Measurements from ENCODE around the gene RPS21.

RPS21 gene

DNA sequence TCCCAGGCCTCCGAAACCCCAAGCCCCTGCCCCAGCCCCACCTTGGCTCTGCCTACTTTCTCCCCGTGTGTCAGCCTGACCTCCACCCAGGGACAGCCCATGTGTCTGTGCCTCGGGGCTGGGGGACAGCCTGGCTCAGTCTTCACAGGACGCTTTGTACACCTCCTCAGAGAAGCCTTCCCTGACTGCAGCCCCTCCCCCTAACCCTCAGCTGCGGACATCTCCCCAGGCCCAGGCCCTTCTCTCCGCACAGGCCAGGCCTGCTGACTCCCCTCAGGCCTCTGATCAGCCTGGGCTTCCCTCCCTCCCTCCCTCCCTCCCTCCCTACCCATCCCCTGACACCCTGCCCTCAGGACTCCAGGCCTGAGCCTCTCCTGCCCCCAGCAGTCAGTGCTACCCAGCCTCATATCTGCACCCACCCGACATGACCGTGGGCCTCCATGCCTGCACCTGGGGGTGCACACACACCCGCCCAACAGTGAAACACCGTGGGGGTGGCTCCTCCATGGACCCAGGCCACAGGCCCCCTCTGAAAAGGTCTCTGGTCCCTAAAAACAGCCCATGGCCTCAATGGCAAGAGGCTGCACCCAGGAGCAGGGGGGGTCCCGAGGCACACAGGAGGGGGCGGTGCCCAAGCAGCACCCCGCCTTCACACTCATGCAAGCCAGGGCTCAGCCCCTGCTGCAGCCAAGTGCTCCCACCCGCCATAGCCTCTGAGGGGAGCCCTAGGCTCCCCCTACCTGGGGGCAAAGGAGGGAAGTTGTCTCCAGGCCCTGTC lies 32.7 kb upstream of the RPS21 start:
- no peak for DNase-seq

DNA sequence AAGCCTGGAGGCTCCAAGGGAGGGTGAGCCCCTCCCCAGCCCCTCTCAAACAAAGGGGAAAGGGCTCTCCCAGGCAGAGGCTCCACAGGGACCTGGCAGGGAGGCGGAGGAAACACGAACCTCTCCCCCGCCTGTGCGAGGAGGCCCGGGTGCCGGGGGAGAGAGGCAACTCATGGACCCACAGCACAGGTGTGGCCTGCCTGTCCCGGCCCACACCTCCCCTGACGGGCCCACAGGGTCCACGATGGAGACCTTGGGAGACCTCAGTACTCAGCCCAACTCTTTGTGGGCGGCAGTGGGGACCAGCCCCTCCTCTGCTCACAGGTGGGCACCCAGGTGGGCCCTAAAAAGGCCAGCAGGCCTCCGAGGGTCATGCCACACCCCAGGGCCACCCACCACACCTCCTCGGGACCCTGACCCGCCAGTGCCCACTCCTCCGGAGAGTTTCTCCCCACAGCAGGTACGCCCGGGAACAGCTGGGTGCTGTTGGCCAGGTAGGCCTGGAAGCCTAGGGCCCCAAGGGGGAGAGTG lies 32.0 kb upstream of the RPS21 start:
- DNase-seq: no peak

DNA sequence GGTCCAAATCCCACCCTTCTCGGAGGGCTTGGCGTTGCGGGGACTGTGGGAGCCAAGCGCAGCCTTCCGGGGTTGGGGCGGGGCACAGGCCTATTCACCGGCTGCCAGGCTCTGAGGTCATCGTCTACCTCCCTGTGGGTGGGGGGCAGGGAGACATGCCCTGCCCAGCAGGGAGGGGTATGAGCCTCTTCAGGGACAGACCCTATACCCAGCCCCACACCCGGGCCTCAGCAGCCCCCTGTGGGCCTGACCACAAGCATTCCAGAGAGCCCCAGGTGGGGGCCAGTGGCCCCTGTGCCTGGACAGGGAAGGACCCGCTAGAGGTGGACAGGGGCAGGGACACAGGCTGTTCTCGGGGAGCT lies 31.4 kb upstream of the RPS21 start:
- DNase-seq: no peak

DNA sequence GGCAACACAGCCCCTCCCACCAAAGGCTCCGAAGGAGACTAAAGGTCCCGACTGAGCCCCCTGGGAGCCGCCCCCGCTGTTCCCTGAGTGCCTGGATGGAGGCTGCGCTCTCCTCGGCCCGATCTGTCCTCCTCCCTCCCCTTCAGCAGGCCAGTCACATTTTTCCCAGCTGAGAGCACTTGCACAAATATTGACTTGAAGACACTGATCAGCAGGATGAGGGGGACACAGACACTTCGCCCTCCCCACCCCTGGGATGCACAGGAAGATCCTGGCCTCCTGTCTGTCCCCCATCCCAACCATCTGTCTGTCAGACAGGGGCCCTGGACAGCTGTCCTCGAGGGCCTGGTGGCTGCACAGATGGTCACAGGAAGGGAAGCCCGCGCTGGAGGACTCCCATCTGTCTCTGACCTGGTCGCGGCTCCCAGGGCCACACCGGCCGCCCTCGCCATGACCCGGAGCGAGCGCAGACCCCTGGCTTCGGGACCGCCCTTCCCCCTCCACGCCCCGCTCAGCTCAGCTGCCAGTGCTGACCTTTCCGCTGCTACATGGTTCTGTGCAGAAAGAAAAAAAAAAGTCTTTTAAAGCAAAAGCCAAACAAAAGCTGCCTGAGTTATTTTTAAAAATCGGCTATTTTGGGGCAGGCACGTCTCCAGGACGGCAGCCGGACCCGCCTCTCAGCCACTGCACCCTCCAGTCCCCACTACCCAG lies 30.9 kb upstream of the RPS21 start:
- no peak for DNase-seq

DNA sequence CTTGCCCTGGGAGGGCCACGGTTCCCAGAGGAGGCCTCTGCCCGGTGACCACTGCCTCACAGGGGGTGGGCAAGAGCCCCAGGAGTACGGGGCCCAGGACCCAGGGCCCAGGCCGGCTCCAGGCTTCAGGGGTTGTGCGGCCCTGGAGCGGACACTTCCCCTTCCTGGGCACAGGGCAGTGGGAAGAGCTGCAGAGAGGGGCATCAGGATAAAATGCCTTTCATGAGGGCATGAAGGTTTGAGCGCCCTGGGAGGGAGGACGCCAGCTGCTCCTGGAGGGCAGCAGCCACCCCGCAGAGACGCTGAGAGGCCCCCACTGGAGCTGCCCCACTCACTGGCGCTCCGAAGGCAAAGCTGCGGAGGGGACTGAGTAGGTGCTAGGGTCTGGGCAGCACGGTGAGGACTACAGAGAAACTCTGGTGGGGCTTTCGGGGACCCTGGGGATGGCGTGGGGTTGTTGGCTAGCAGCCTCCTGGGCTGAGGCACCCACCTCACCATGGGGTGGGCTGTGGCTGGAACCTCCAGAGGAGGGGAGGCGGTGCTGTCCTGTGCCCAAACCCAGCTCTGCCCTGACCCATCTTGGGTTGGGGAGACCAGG lies 30.2 kb upstream of the RPS21 start:
- no peak for DNase-seq

DNA sequence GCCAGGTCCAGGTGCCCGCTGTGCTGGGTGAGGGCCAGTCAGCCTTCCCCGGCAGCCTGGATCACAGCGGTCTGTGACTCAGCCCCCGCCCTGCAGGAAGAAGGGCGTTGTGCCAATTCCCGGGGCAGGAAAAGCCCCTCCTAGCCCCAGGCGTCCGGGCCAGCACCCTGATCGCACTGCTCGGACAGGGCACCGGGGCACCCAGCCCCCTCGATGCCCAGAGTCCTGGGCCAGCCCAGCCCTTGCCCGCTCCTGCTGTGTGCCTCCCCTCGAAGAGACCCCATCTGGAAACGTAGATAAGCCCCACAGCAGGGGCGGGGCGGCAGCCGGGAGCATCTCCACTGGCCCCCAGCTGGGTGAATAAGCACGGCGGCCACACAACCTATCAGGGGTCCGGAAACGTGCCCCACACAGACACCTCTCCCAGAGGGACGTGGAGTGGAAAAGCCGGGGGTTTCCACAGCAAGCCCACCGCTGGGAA lies 29.7 kb upstream of the RPS21 start:
- peak; percentile 92 for DNase-seq

DNA sequence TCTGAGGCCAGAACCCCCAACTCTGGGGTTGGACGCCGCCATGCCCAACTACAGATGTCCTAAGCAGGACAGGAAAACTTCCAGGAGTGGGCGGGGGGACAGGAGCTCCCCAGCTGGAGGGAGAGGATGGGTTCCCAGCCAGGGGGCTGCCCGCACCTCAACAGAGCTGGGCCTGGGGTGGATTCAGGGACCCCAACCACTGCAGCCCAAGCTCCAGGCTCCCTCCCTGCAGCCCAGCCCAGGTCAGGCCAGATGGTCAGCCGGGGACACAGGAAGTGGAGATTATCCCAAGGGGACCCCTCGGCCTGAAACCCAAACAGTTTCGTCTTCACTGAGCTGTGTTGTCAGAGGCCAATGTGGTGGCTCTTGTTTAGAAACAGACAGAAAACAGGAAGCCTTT lies 29.2 kb upstream of the RPS21 start:
- no peak for DNase-seq

DNA sequence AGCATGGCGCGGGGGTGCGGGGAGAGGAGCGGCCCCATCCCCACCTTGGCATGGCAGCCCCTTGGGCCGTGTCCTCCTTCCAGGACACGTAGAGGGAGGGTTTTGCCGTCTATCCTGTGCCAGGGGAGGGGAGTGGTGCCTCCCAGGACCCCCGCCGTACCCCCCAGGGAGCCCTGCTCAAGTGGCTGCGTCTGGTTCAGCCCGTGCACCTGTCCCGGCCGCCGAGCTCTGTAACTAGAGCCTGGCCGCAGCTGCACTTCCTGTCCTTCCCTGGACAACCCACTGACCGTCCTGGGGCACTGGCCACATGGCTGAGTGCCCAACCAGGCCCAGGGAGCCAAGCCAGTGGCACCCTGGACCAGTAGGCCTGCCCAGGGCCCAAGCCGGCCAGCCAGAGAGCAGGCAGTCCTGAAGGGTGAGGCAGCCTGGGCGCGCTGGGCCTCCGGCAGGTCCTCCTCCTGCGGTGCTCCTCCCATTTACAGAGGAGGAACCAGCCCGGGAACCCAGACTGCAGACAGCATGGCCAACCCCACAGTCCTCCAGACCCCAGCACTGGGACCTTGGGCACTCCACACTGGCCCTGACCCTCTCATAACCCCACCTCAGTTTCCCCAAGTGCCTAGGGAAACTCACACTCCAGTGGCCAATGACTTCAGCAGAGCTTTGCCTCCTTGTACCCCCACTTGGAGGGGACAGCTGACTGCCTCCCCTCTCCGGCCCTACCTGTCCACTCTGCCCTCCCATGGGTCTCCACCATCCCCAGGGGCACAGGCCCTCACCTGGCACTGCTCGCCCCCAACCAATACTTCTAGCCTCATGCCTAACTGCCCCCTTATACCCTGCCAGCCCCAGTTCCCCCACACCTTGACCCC lies 28.5 kb upstream of the RPS21 start:
- peak; percentile 55 for DNase-seq

DNA sequence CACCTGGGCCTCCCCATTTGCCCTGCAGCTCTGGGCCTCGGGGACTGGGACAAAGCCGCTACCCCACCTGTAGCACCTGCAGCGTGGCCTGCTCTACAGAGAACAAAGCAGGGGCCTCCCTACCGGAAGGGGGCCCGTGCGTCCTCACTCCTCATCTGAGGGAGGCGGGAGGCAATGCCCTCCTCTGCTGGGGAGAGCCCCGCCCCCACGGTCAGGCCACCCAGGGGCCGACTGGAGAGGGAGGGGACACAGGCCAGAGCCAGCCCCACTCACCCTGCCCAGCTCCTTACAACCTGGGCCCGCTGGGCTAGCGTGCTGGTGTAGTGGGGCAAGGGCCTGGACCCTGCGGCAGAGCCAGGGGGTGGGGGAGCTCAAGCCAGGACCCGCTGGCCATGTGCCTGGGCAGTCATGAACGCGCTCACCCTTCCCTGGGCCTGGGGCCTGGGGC lies 27.8 kb upstream of the RPS21 start:
- DNase-seq: no peak

DNA sequence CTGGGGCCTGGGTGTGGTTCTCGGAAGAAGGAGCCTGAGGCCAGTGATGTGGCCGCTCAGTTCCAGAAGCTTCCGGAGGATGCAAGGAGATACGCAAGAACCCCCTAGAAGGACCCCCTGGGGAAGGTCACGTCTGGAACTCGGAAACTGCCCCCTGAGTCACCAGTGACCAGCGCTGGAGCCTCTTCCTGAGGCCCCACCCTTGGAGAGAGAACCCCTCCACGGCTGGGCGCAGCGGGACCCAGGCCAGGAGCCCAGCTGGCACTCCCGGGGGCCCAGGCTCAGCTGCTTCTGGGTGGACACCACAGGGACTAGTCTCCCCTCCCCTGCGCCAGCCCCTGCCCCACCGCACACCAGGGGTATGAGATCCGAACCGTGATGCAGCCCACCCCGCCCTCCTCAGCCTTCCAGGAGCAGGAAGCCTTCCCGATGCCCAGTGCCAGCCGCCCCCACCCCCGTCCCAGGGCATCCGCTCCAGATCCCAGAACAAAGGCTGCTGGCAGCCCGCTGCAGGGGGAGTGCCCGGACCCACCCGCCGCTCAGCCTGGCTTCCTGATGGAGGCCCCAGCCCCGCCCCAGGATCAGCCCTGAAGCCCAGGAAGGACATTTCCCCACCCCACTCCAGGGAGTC lies 27.3 kb upstream of the RPS21 start:
- DNase-seq: no peak

DNA sequence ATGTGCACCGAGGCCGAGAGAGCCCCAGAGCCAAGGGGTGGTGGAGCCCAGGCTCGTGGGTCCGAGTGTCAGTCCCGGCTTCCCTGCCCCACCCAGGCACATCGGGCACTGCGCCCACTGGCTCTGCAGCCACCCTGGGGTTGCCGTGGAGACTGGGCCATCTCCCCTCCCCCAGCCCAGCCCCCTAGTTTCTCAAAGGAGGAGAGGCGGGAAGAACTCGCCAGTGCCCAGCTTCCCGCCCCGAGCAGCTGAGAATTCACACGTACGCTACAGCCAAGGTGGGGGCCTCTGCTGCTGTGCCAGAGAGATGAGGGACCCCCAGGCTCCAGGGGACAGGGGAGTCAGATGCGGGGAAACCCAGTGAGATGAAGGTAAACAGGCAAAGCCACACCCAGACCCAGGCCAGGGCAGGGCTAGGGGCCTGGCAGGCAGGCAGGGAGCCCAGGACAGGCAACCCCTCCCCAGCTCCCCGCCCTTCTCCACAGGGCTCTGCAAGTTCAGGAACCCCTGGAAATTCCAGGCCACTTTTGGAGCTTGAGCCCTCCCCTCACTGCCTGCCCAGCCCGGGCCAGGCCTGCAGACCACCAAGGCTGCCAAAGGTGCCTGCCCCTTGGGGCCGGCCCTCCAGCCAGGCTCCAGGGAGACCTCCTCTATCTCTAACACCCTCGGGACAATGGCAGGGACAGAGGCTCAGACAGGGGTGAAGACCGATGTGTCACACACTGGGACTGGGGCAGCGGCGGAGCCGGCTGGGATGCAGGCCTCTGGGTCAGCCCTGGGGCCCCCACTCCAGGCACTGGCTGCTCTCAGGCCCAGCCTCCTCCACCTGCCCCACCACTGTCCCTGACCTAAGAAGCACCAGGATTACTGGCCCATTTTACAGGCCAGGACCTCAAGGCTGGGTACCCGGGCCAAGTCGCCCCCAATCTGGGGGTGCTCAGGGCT lies 25.8 kb upstream of the RPS21 start:
- DNase-seq: no peak

DNA sequence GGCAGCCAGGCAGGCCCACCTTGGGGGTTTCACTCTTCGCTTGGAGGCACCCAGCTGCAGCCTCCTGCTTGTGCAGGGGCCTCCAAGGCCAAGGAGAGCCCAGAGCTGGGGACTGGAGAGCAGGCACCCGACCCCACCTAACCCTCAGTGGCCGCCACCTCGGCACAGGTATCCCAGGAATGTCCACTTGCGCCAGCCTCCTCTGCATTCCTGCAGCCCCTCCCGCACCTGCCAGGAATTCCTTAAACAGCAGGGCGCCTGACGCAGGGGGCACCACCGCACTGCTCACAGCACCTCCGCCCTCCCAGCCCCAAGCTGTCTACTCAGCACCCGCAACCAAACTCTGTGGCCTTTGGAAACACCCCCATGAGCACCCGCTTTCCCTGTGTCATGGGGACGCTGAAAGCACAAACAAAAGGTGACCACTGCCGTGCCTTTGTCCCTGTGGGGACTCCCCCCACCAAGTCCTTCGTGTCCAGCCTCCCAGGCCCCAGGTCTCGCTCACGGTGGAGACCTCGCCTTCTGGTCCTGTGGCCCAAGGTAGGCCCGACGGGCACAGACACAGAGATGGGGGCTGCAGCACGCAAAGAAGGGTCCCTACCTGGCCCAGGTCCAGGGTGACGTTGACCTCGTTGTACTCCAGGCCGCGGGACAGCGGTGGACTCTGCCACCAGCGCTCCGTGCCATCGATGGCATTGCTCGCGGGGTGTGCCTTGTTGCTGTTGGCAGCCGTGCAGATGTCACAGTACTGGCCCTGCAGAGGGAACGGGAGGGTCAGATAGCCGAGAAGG lies 24.9 kb upstream of the RPS21 start:
- no peak for DNase-seq

DNA sequence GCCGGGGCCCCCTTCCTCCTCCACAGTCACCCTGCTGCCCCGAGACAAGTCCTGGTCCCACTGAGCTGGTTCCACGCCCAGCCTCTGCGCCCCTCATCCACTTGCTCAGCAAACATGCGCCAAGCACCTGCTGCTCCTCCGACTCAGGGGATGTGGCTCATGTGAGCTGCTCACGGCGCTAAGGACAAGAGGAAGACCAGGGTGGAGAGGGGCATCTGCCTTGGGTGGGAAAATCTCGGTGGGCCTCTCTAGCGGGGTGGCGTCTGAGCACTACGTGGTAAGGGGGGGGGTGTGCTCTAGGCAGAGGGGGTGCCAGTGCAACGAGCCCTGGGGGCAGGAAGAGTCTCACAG lies 24.3 kb upstream of the RPS21 start:
- no peak for DNase-seq

DNA sequence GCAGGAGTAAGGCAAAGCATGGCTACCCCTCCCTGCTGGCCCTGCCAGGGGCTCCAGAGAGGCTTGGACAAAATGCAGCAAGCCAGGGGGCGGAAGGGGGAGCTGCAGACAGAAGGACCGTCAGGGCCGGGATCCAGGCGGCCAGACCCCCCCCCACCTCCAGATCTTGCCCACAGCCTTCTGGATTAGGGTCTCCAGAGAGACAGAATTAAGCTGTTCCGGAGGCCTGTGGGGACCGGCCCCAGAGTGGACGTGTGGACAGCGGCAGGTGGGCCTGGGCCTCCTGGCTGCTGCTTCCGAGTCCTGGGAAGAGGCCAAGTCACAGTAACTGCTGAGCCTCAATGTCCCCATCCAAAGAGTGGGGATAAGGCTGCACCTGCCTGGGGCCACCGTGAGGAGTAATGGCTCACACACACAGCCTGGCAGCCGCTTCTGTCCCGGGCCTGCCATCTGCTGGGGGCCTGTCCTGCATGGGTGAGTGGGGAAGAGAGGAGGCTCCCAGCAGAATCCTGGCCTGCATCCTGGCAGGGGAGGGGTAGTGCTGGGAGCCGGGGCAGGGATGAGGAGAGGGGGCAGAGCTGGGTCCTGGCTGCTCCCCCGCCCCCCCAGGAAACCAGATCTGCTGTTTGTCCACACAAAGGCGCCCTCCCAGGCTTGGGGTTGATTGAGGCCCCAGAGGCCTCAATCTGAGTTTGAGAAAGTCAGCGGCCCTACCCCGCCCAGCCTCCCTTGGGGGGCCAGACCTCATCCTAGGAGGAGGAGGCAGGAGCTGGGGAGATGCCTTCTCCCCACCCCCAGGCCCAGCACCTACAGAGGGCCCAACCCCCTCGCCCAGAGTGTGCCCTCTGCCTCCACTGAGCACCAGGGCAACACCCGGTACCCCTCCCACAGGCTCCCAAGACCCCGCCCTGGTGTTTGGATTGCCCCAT lies 23.6 kb upstream of the RPS21 start:
- DNase-seq: no peak

DNA sequence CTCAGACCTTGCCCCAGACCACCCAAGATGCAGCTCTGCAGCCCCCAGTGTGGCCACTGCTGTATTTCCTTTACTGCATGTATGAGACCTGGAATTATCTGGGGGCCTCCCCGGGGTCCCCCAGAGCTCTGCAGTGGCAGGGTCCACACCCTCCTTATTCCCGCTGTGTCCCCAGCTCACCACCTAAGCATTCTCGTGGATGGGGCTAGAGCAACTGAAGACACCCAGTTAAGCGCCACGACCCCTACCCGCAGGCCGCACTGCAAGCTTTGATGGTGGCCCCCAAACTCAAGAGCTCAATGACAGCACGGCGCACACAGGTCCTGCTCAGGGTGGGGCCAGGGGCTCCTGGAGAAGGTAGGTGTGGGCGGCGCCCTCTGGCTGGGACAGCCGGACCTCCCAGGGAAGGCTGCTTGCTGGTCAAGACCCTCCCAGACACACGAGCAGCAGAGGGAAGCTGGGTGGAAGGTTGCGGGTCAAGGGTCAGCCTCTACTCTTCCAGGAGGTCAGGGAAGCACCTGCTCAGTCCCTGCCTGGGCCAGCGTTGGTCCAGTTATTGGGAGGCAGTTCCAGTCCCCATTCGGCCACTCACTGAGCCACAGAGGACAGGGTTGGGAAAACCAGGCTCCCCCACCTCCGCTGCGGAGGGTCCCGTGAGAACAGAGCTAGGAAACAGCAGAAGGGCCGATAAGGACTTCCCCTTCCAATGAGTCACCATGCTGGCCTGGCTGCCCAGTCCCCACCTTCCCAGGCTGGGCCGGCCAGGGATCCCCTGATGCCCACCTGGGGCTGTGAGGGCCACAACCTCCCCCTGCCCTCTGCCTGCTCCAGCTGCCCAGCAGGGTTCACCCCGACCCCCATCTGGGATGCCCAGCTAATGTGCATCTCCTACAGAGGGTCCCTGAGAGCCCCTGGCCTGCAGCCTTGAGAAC lies 22.7 kb upstream of the RPS21 start:
- no peak for DNase-seq

DNA sequence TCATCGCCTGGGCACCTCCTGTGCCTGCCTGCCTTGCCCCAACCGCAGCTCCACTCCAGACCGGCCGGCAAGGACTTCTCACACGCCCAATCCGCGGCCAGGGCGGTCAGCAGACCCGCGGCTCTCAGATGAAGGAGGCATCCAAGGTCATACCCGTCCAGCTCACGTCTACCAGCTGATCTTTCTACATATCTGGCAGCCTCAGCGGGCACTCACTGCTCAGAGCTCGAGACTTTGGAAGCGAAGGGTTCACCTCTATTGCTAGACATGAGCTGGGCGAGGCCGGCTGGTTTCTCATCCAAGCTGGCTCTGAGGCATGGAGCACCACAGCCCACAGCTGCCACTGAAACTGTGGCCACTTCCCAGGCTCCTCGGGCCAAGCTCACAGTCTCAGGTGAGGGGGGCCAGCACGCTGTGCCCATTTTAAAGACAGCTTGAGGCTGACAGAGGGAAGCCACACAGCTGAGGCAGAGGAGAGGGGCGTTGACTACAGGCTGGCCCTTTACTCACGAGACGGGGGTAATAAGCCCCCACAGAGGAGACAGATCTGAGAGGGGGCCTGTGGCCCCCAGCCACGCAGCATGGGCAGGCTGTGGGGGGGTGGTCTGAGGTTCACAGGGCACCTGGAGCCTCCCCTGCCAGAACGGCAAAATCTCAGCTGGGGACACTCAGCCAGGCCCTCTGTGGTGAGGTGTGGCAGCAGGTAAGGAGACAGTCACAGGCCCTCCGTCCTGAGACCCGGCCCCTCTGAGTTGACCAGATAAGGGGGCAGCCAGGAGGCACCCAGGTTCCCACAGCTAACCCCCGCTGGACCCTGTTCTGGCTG lies 21.8 kb upstream of the RPS21 start:
- no peak for DNase-seq

DNA sequence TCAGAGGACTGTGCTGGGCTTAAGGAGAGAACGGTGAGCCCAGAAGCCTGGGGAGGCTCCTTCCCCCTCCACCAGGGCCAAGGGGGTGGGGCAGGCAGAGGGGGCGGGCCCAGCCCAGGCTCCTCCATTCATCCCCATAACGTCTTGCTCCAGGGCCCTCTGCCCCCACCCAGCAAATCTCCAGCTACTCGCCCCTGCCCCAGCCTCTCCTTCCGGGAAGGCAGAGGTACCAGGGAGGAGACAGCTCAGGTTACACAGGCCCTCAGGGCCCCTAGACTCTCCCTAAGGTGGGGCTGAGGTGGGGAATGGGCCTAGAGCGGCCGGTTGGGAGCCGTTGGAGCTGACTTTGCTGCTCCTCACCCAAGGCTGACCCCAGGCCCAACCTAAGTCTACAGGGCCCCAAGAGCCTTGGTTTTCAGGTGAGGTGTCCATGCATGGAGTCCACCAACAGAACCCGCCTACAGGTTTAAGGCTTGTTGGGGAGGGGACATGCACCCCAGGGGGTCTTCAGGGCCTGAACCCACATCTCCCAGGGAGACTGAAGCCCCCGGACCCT lies 21.0 kb upstream of the RPS21 start:
- peak; percentile 42 for DNase-seq

Data from hematopoietic multipotent progenitor cell treated with erythropoietin and hydrocortisone succinate and interleukin-3 and kit ligand, for 8 days (in vitro differentiated cells).